ENCODE measurements around the gene TROAP.

DNA sequence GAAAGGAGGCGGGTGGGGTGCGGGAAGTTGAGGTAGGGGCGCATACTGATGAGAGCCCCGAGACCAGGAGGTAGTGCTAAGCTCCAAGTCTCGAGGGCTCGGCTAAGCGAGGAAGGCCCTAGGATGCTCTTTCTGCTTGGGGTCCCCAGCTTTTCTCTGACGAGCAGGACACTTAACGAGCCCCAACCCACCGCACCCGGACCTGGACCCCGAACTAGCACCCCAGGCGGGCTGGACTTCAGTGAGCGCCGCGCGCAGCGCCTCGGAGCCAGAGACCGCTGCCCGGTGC is 18.7 kb downstream of the TROAP start:
- no peak for TF ChIP-seq EZH2 (IDR thresholded peaks at IDR 0.05)
- TF ChIP-seq, protein P1, sequence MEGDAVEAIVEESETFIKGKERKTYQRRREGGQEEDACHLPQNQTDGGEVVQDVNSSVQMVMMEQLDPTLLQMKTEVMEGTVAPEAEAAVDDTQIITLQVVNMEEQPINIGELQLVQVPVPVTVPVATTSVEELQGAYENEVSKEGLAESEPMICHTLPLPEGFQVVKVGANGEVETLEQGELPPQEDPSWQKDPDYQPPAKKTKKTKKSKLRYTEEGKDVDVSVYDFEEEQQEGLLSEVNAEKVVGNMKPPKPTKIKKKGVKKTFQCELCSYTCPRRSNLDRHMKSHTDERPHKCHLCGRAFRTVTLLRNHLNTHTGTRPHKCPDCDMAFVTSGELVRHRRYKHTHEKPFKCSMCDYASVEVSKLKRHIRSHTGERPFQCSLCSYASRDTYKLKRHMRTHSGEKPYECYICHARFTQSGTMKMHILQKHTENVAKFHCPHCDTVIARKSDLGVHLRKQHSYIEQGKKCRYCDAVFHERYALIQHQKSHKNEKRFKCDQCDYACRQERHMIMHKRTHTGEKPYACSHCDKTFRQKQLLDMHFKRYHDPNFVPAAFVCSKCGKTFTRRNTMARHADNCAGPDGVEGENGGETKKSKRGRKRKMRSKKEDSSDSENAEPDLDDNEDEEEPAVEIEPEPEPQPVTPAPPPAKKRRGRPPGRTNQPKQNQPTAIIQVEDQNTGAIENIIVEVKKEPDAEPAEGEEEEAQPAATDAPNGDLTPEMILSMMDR (IDR thresholded peaks at IDR 0.05), result no peak

Measured in neural progenitor cell (in vitro differentiated cells).